WTC11 (cell line): Measurements from ENCODE around the gene TGM1. TPM values are rescaled to one million over a fixed set of nuclear protein-coding genes. Genes with fewer than 3 reads are reported as not detected.

Experiments
- ATAC-seq: fragments of 200-7000 bp; cut with Tn5 transposase; 2 replicates; pipeline ENCODE4 v1.10.0; 2021; ENCODE audit warnings: mild to moderate bottlenecking, moderate library complexity
- CTCF ChIA-PET: fragments of 300-600 bp; sonication (Branson Sonifier 250); formaldehyde crosslinking; loops from one replicate; lab custom pipeline; 2021; ENCODE audit warnings: antibody characterized with exemption; lab: Charles Lee
- POLR2A ChIA-PET: fragments of 350-600 bp; sonication (Branson Sonifier 250); formaldehyde crosslinking; loops from one replicate; lab custom pipeline; 2021; ENCODE audit warnings: antibody characterized with exemption; lab: Charles Lee
- DNase-seq: peaks from one replicate; pipeline ENCODE4 v3.0.0; 2021; ENCODE audit warnings: low spot score
- H3K27ac Mint-ChIP-seq: 2 replicates; pipeline ENCODE4 v1.8.0; 2021; ENCODE audit warnings: mixed read lengths
- H3K27me3 Mint-ChIP-seq: 2 replicates; pipeline ENCODE4 v1.8.0; 2021; ENCODE audit warnings: low read depth, mild to moderate bottlenecking, moderate library complexity, mixed read lengths
- H3K36me3 Mint-ChIP-seq: 2 replicates; pipeline ENCODE4 v1.8.0; 2021; ENCODE audit warnings: mixed read lengths
- H3K4me1 Mint-ChIP-seq: 2 replicates; pipeline ENCODE4 v1.8.0; 2022; ENCODE audit warnings: mixed read lengths
- H3K4me3 Mint-ChIP-seq: 2 replicates; pipeline ENCODE4 v1.8.0; 2021; ENCODE audit warnings: mild to moderate bottlenecking, moderate library complexity, mixed read lengths
- H3K9me3 Mint-ChIP-seq: 2 replicates; pipeline ENCODE4 v1.8.0; 2021; ENCODE audit warnings: mixed read lengths
- E2F5 ChIP-seq: sonication (generic); formaldehyde crosslinking; IDR thresholded peaks from 2 replicates; pipeline ENCODE4 v1.8.1; 2022; ENCODE audit warnings: mild to moderate bottlenecking, moderate library complexity, missing genetic modification reagents
- ELF4 ChIP-seq: sonication (generic); formaldehyde crosslinking; IDR thresholded peaks from 2 replicates; pipeline ENCODE4 v1.8.1; 2022; ENCODE audit warnings: low read depth, mild to moderate bottlenecking, moderate library complexity, missing genetic modification reagents
- ESRRA ChIP-seq: sonication (generic); formaldehyde crosslinking; IDR thresholded peaks from 2 replicates; pipeline ENCODE4 v1.8.1; 2022; ENCODE audit warnings: mild to moderate bottlenecking, missing genetic modification reagents, borderline replicate concordance
- FOXK1 ChIP-seq: sonication (generic); formaldehyde crosslinking; IDR thresholded peaks from 2 replicates; pipeline ENCODE4 v1.8.0; 2022; ENCODE audit warnings: mild to moderate bottlenecking, moderate library complexity, missing genetic modification reagents
- GABPB1 ChIP-seq: sonication (generic); formaldehyde crosslinking; IDR thresholded peaks from 2 replicates; pipeline ENCODE4 v1.8.1; 2023; ENCODE audit warnings: mild to moderate bottlenecking, missing genetic modification reagents
- HMGA2 ChIP-seq: fragments of 250-450 bp; sonication (Bioruptor Pico); IDR thresholded peaks from 2 replicates; pipeline ENCODE4 v1.4.0; 2021; ENCODE audit warnings: mild to moderate bottlenecking, moderate library complexity
- HMGXB4 ChIP-seq: sonication (generic); formaldehyde crosslinking; IDR thresholded peaks from 2 replicates; pipeline ENCODE4 v1.8.1; 2023; ENCODE audit warnings: mild to moderate bottlenecking, moderate library complexity, missing genetic modification reagents
- IRF2 ChIP-seq: sonication (generic); formaldehyde crosslinking; IDR thresholded peaks from 2 replicates; pipeline ENCODE4 v1.8.0; 2022; ENCODE audit warnings: low read depth, missing genetic modification reagents, borderline replicate concordance
- KAT7 ChIP-seq: sonication (generic); formaldehyde crosslinking; IDR thresholded peaks from 2 replicates; pipeline ENCODE4 v1.8.1; 2023; ENCODE audit warnings: missing genetic modification reagents, mild to moderate bottlenecking, borderline replicate concordance
- NR3C1 ChIP-seq: sonication (generic); formaldehyde crosslinking; conservative IDR thresholded peaks from 2 replicates; pipeline ENCODE4 v1.8.1; 2023; ENCODE audit warnings: low read depth, mild to moderate bottlenecking, missing genetic modification reagents
- PRRX2 ChIP-seq: fragments of 250-450 bp; sonication (Bioruptor Pico); IDR thresholded peaks from 2 replicates; pipeline ENCODE4 v1.8.0; 2021; ENCODE audit warnings: mild to moderate bottlenecking
- RORB ChIP-seq: fragments of 250-450 bp; sonication (Bioruptor Pico); IDR thresholded peaks from 2 replicates; pipeline ENCODE4 v1.9.0; 2021; ENCODE audit warnings: mild to moderate bottlenecking
- SP1 ChIP-seq: sonication (generic); formaldehyde crosslinking; conservative IDR thresholded peaks from 2 replicates; pipeline ENCODE4 v1.8.1; 2022; ENCODE audit warnings: missing genetic modification reagents
- TP53 ChIP-seq: sonication (generic); formaldehyde crosslinking; IDR thresholded peaks from 2 replicates; pipeline ENCODE4 v1.8.1; 2023; ENCODE audit warnings: mild to moderate bottlenecking, missing genetic modification reagents
- USF2 ChIP-seq: sonication (generic); formaldehyde crosslinking; IDR thresholded peaks from 2 replicates; pipeline ENCODE4 v1.8.1; 2023; ENCODE audit warnings: mild to moderate bottlenecking, missing genetic modification reagents, moderate library complexity
- ZBTB21 ChIP-seq: sonication (generic); formaldehyde crosslinking; IDR thresholded peaks from 2 replicates; pipeline ENCODE4 v1.8.1; 2023; ENCODE audit warnings: mild to moderate bottlenecking, missing genetic modification reagents, borderline replicate concordance
- ZNF219 ChIP-seq: sonication (generic); formaldehyde crosslinking; IDR thresholded peaks from 2 replicates; pipeline ENCODE4 v1.8.0; 2023; ENCODE audit warnings: missing genetic modification reagents, mild to moderate bottlenecking, borderline replicate concordance
- ZNF281 ChIP-seq: sonication (generic); formaldehyde crosslinking; IDR thresholded peaks from 2 replicates; pipeline ENCODE4 v1.8.0; 2023; ENCODE audit warnings: mild to moderate bottlenecking, missing genetic modification reagents
- ZNF317 ChIP-seq: sonication (generic); formaldehyde crosslinking; IDR thresholded peaks from 2 replicates; pipeline ENCODE4 v1.8.1; 2023; ENCODE audit warnings: low read depth, mild to moderate bottlenecking, moderate library complexity, missing genetic modification reagents, borderline replicate concordance
- ZNF396 ChIP-seq: fragments of 250-450 bp; sonication (Bioruptor Pico); IDR thresholded peaks from 2 replicates; pipeline ENCODE4 v1.8.0; 2021; ENCODE audit warnings: mild to moderate bottlenecking, moderate library complexity, borderline replicate concordance
- ZNF416 ChIP-seq: fragments of 250-450 bp; sonication (Bioruptor Pico); IDR thresholded peaks from 2 replicates; pipeline ENCODE4 v1.9.0; 2021; ENCODE audit warnings: mild to moderate bottlenecking, inconsistent platforms
- ZNF423 ChIP-seq: fragments of 250-450 bp; sonication (Bioruptor Pico); IDR thresholded peaks from 2 replicates; pipeline ENCODE4 v2.1.2; 2022; ENCODE audit warnings: mild to moderate bottlenecking, moderate library complexity
- ZNF425 ChIP-seq: fragments of 250-450 bp; sonication (Bioruptor Pico); conservative IDR thresholded peaks from 2 replicates; pipeline ENCODE4 v1.9.0; 2021; ENCODE audit warnings: mild to moderate bottlenecking
- total RNA-seq: library from RNA; stranded (reverse); gene quantifications from 3 replicates; pipeline ENCODE4 v1.2.3, GENCODE V29; 2021
- TF ChIP-seq, protein P1 (sequence below): sonication (generic); formaldehyde crosslinking; IDR thresholded peaks from 2 replicates; pipeline ENCODE4 v1.8.1; 2022; ENCODE audit warnings: missing genetic modification reagents, borderline replicate concordance
- TF ChIP-seq, protein P2 (sequence below): sonication (generic); formaldehyde crosslinking; IDR thresholded peaks from 2 replicates; pipeline ENCODE4 v1.8.0; 2022; ENCODE audit warnings: mild to moderate bottlenecking, missing genetic modification reagents

TGM1 gene
- total RNA-seq, 1 experiment from 2014 or later: 5.2 TPM

GRCh38 chr14:24215495-24216344 lies 47.3 kb downstream of the TGM1 start, which contains the start of gene MDP1:
TSS of gene MDP1 (minus strand) at chr14:24216066. CDS start at chr14:24215955, 111 bp downstream.
- peaks cover 13% of the 10 kb centered on the region for H3K36me3 Mint-ChIP-seq
- H3K9me3 Mint-ChIP-seq: no peaks in the 10 kb centered on the region
- CTCF ChIA-PET: interaction anchor here (0.6 to 2.6 kb wide), 21 partner anchors 12 to 226 kb away, joined by 3 to 31 read pairs (median 5); partner anchors contain the start of genes CIDEB, DHRS1, IPO4 and IRF9
- H3K27ac Mint-ChIP-seq: peak within 1 kb of the TSS; percentile 97
- peak; percentile 71 for ATAC-seq
- POLR2A ChIA-PET: interaction anchor here (0.7 to 2.1 kb wide), 5 partner anchors 20 to 70 kb away, joined by 3 to 10 read pairs (median 7); partner anchors contain the start of genes IPO4, PSME2, RABGGTA and TINF2
- DNase-seq: peak; percentile 85
- peak within 1 kb of the TSS; percentile 96 for H3K4me3 Mint-ChIP-seq
- no peaks in the 10 kb centered on the region; the same call in 1 of the 2 replicates for H3K27me3 Mint-ChIP-seq
- peaks cover 23% of the 10 kb centered on the region for H3K4me1 Mint-ChIP-seq
- TF ChIP-seq GABPB1 (CRISPR knock-in tag) (peak; percentile 94), ELF4 (CRISPR knock-in tag) (no peak), ZNF416 (CRISPR knock-in tag) (peak; percentile 55; the same call in 1 of the 2 replicates), ZNF281 (0 out of 2 replicates have a peak, but pooled peaks have one; percentile 25), ZNF317 (peak; percentile 79), ZNF396 (CRISPR knock-in tag) (no peak), ESRRA (peak; percentile 62; the same call in 1 of the 2 replicates), ZNF219 (no peak), E2F5 (no peak), ZBTB21 (0 out of 2 replicates have a peak, but pooled peaks have one; percentile 48), HMGA2 (CRISPR knock-in tag) (no peak; the same call in 1 of the 2 replicates), SP1 (CRISPR knock-in tag) (peak; percentile 74; the same call in 1 of the 2 replicates), FOXK1 (CRISPR knock-in tag) (peak; percentile 83), KAT7 (CRISPR knock-in tag) (no peak), USF2 (CRISPR knock-in tag) (peak; percentile 51), TP53 (no peak), RORB (no peak), IRF2 (CRISPR knock-in tag) (no peak), HMGXB4 (peak; percentile 79; the same call in 1 of the 2 replicates), ZNF423 (CRISPR knock-in tag) (no peak), ZNF425 (CRISPR knock-in tag) (no peak; the same call in 1 of the 2 replicates), NR3C1 (CRISPR knock-in tag) (no peak), PRRX2 (CRISPR knock-in tag) (peak; percentile 86; the same call in 1 of the 2 replicates)
- TF ChIP-seq, protein P1, sequence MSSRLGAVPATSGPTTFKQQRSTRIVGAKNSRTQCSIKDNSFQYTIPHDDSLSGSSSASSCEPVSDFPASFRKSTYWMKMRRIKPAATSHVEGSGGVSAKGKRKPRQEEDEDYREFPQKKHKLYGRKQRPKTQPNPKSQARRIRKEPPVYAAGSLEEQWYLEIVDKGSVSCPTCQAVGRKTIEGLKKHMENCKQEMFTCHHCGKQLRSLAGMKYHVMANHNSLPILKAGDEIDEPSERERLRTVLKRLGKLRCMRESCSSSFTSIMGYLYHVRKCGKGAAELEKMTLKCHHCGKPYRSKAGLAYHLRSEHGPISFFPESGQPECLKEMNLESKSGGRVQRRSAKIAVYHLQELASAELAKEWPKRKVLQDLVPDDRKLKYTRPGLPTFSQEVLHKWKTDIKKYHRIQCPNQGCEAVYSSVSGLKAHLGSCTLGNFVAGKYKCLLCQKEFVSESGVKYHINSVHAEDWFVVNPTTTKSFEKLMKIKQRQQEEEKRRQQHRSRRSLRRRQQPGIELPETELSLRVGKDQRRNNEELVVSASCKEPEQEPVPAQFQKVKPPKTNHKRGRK (CRISPR knock-in tag): no peak
- TF ChIP-seq, protein P2, sequence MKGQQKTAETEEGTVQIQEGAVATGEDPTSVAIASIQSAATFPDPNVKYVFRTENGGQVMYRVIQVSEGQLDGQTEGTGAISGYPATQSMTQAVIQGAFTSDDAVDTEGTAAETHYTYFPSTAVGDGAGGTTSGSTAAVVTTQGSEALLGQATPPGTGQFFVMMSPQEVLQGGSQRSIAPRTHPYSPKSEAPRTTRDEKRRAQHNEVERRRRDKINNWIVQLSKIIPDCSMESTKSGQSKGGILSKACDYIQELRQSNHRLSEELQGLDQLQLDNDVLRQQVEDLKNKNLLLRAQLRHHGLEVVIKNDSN: no peak
